ENCODE data around the gene GHR. TPM values are rescaled to one million over a fixed set of nuclear protein-coding genes. Genes with fewer than 3 reads are reported as not detected.

GHR gene
- total and polyA plus RNA-seq, 8 donors = 0.73 to 3.9 (median 1.3) TPM

- Histone ChIP-seq H3K36me3 (no peaks in the 10 kb centered on the region), H3K4me3 (no peak overlapping the region), H3K4me1 (no peaks in the 10 kb centered on the region), H3K9me3 (no peaks in the 10 kb centered on the region), H3K27me3 (no peaks in the 10 kb centered on the region), H3K27ac (no peak overlapping the region)
- no peak for FAIRE-seq
- 77 to 98% methylated on average over 1 of the region's 1 CpG for WGBS, 2 donors
- no peak for TF ChIP-seq CTCF (IDR thresholded peaks at IDR 0.05)
- DNase-seq = no peak
- intact Hi-C loops (cut with DNase I) = no loop called here
- ATAC-seq = no peak
Measured at GRCh38 chr5:42740920-42741319, 317.7 kb downstream of the GHR start.

- no peaks in the 10 kb centered on the region for H3K4me1 ChIP-seq
- H3K36me3 ChIP-seq = no peaks in the 10 kb centered on the region
- H3K27ac ChIP-seq = no peak overlapping the region
- WGBS, 2 donors = 15 to 16% methylated on average over 4 of the region's 4 CpGs
- FAIRE-seq (no peak), ATAC-seq (no peak), DNase-seq (no peak)
- H3K9me3 ChIP-seq = no peaks in the 10 kb centered on the region
- no peaks in the 10 kb centered on the region for H3K27me3 ChIP-seq
- H3K4me3 ChIP-seq = no peak overlapping the region
- TF ChIP-seq CTCF (IDR thresholded peaks at IDR 0.05) = no peak
- intact Hi-C loops (cut with DNase I) = no loop called here
Measured at GRCh38 chr5:42745426-42745825, 322.2 kb downstream of the GHR start.

DNA sequence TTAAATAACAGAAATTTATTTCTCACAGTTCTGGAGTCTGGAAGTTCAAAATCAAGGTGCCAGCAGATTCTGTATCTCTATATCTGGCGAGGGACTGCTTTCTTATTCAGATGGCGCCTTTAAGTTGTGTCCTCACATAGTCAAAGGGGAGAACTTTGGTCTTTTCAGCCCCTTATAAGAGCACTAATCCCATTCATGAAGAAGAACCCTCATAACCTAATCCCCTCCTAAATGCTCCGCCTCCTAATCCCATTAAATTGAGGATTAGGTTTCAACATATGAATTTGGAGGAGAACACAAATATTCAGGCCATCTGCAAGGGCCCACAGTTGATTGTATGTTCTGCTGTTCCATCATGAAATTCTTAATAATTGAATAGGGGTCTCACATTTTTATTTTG, 322.6 kb downstream of the GHR start:
- Histone ChIP-seq H3K36me3 (no peaks in the 10 kb centered on the region), H3K27me3 (no peaks in the 10 kb centered on the region), H3K4me3 (no peak overlapping the region), H3K9me3 (no peaks in the 10 kb centered on the region), H3K4me1 (no peaks in the 10 kb centered on the region), H3K27ac (no peak overlapping the region)
- no peak for DNase-seq
- no peak for FAIRE-seq
- intact Hi-C loops (cut with DNase I) = no loop called here
- no peak for ATAC-seq
- no peak for TF ChIP-seq CTCF (IDR thresholded peaks at IDR 0.05)
- 95 to 96% methylated on average over 3 of the region's 3 CpGs for WGBS, 2 donors

DNA sequence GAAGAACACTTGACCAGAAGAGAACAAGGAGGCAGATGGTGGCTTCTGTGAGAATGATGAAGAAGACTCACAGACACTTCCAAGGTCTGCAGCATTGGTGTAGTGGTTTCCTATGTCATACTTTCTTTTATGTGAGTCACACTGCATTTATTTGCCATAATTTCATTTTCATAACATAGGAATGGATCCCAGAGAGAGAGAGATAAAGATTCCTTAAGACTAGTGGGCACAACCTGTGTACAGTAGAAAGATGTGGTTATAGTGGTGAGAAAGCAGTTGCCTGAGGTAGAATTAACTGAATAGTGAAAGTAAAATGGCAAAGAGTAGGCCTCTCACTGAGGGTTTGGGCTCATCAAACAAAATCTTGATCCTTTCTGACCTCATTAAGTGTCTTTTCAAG, 325.8 kb downstream of the GHR start:
- ATAC-seq (no peak), DNase-seq (no peak), FAIRE-seq (no peak)
- intact Hi-C loops (cut with DNase I) = no loop called here
- H3K36me3 ChIP-seq = no peaks in the 10 kb centered on the region
- H3K4me3 ChIP-seq = no peak overlapping the region
- H3K27ac ChIP-seq = no peak overlapping the region
- H3K4me1 ChIP-seq = no peaks in the 10 kb centered on the region
- no peaks in the 10 kb centered on the region for H3K27me3 ChIP-seq
- H3K9me3 ChIP-seq = no peaks in the 10 kb centered on the region
- no peak for TF ChIP-seq CTCF (IDR thresholded peaks at IDR 0.05)

- no peak for FAIRE-seq
- WGBS, 2 donors = 86 to 93% methylated on average over 5 of the region's 5 CpGs
- DNase-seq = no peak
- H3K9me3 ChIP-seq = no peaks in the 10 kb centered on the region
- no peak overlapping the region for H3K27ac ChIP-seq
- ATAC-seq = no peak
- no peak for TF ChIP-seq CTCF (IDR thresholded peaks at IDR 0.05)
- no peaks in the 10 kb centered on the region for H3K4me1 ChIP-seq
- no peak overlapping the region for H3K4me3 ChIP-seq
- no peaks in the 10 kb centered on the region for H3K36me3 ChIP-seq
- H3K27me3 ChIP-seq = no peaks in the 10 kb centered on the region
- intact Hi-C loops (cut with DNase I) = no loop called here
Measured at GRCh38 chr5:42750507-42750906, 327.3 kb downstream of the GHR start.

Measured in pancreas (tissue), 10 donors.